Posterior cingulate gyrus (tissue), 11 donors: ENCODE data around the gene WIPI1.
"Not testable (repeated sequence)": the region's sequence is repeated elsewhere in the genome, so short reads cannot be mapped to it uniquely, and the experiment has no call there.

Experiments
- DNase-seq, 10 donors: peaks; one replicate each; pipeline versions ENCODE4 v3.0.0 to v3.0.0-alpha.2; 2020 to 2021; ENCODE audit warnings: mixed read lengths in 3 of 10
- intact Hi-C: fragments of 100-400 bp; cut with DNase I; formaldehyde crosslinking; loops from one replicate; pipeline ENCODE4 v1.15.1; 2023

WIPI1 gene

GRCh38 chr17:68391561-68392268, 65.6 kb downstream of the WIPI1 start:
- peak in 1 of 10 donors; percentile 48 for DNase-seq

GRCh38 chr17:68390888-68391545, 66.3 kb downstream of the WIPI1 start:
- intact Hi-C loops, result no loop called here
- DNase-seq, result peak in 1 of 10 donors; percentile 44

More at GRCh38 chr17:68391561-68392268, 65.6 kb downstream of the WIPI1 start:
- intact Hi-C loops, result no loop called here

GRCh38 chr17:68389041-68389440, 68.3 kb downstream of the WIPI1 start:
- DNase-seq, result peak in 2 of 10 donors; percentile 27 to 40
- intact Hi-C loops, result no loop called here

DNA sequence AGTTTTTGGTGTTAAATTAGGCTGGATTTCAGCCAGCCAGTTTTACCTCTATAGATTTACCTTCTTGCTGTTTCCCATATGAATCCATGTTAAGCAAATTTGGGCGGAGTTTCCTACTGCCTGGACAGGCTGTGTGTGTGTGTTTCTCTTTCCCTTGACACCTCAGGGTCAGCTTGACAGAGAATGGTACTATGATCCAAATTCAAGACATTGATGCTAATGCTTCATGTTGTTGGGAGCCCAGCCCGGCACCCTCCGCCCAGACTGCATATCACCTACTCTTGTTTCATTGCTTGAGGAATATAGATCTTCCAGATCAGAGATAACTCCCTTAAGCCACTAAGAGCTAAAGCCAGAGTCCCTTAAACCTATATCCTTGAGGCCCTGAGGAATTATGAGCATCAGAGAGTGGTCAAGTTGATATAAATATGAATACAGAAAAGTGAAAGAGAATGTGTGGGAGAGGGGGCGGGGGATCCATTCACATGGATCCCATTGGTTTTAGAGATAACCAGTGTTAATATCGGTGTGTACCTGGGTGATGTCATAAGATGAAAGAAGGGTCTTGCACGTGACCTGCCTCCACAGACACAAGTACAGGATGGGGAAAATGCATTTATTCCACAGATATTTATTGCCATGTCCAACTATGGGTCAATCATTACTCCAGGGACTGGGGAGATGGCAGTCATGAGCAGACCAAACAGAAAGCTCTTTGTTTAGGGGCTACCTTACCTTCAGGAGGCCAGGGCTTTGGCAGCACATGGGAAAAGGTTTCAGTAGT, 69.7 kb downstream of the WIPI1 start:
- DNase-seq, result peak in 1 of 10 donors; percentile 50

GRCh38 chr17:68385490-68386215, 71.6 kb downstream of the WIPI1 start:
- intact Hi-C loops, result no loop called here
- peak in 1 of 10 donors; percentile 30 for DNase-seq

More for the DNA sequence above, 69.7 kb downstream of the WIPI1 start:
- intact Hi-C loops, result no loop called here

DNA sequence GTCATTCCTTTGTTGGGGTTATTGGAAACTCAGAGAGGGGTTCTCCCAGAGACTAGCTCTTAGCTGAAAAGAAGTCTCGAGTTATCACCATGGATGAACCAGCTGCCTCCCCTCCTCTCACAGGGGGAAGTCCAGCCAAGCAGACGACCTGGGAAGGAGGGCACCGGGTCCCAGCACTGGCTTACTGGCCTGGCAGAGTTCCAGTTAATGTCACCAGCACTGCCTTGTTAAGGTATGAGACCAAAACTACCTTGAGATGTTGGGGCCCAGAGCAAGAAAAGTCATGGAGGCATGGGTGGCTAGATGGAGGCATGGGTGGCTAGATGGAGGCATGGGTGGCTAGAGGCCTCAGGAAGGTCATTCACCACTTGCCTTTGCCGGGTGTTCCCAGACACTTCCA, 72.4 kb downstream of the WIPI1 start:
- intact Hi-C loops, result no loop called here

DNA sequence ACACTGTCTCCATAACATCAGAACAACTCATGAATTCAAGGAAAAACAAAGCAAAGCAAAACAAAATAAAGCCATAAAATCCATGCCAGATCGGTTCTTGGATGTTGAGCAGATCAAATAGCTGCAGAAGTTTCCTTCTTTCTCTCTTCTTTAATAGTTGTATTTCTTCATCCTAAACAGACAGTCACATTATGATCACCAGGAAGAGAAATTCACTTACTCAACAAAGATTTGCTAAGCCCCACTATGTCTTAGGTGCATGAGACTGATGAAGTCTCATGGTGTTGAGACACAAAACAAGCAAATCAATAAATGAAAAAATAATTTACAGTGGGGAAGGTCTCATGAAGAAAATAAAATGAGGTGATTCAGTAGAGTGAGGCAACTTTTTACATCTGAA, 72.8 kb downstream of the WIPI1 start:
- no peak for DNase-seq
- intact Hi-C loops, result no loop called here

More for the DNA sequence above, 72.4 kb downstream of the WIPI1 start:
- peak in 1 of 10 donors; percentile 34 for DNase-seq

DNA sequence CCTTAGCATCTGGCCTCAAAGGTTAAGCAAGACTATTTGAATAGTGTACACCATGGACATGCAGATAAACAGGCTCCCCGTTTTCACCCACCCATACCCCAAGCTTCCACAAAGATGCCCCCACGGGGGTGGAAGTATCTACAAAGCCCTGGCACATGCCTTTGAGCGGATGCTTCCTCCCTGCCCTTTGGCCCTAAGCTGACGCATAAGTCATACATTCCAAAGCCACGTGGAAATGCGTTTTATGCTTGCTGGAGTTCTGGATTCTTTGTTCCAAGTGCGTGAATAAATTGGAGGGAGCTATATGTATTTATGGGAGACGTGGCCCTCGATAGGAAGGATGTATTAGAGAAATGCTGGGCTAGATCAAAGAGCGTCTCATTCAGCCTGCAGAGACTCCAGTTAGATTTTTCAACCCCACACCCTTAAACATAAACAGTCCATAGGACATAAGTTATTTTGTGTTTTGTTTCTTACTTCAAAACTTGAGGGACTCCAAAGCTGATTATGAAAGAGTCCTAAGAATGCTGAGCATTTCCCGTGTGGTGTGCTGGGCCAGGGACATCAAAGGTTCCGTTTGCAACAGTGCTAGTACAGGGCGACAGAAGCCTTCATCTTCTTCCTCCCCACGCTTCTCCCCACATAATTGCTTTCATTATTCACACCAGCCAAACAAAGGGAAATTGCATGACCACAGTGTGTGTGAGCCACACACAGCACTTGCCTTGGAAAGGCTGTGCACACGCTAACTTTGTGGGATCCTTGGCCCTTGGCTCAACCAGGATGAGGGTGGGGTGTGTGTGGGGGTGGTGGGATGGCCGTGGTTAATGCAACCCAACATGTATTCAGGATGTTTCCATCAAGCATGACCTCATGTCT, 73.6 kb downstream of the WIPI1 start:
- peak in 1 of 10 donors; percentile 20 for DNase-seq
- intact Hi-C loops, result no loop called here

DNA sequence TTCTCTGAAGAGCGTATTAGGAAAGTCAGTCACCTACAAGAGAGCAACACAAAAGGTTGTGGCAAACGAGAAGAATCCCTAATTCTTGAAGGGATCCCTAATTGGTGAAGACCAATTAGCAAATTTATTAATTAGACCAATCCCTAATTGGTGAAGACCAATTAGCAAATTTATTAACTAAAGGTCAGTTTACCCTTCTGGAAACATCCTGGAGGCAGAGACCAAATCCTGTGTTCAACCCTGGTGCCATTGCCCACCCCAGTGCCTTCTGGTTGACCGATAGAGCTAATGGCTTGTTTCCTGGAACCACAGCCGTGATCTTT, 74.2 kb downstream of the WIPI1 start:
- no peak for DNase-seq
- intact Hi-C loops, result no loop called here

DNA sequence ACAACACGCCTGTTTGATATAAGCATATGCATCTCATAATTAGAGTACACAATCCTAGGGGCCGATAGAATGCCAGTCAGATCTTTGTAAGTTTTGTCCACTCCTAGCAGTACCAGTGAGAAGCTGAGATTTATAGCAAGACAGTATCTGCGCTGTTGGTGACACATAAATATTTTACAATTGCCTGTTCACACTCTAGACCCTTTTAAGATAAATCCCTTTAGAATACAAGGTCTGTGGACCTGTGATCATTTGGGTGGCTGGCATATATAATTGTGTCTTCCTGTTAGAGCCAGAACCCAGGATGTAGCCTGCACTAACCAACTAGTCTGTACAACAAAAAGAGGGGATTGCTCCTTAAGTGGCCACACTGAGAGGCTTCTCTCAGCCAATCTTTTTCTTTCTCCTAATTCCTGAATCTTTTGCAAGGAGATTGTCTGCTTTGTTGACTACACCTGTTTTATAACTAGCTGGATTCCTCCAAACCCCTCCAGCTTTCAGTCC, 74.7 kb downstream of the WIPI1 start:
- no peak for DNase-seq
- intact Hi-C loops, result no loop called here

DNA sequence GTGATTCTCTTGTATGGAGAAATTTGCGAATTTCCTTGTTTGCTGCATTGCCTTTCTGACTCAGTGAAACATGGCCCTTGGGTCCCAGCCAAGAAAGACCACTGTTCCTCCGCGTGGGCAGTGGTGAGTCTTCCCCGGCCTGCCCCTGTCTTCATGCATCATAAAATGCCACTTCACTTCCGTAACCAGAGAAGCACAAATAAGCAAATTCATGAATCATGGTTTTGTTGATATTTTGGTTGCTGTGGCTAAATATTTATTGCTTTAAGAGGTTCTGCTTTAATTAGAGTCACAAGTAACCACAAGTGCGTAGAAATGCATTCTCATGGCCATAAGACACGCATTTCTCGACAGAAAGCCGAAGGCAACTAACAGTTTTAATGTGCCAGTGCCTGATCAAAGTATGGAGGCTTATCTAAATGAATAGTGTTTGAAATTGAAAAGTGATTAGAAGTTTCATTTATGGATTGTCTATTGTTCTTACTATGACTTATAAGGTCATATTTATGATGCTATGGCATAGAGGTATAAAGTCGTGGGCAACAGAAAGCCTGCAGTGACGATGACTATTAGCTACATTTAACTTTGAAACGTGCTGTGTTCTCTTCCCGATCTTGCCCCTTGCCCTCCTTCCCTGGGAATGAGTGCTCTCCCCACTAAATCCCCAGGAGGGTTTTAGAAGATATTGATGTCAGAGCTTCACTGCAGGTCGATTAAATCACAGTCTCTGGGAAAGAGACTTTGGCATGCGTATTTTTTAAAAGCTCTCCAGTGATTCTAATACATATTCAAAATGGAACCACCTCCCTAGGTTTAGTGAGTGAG, 76.0 kb downstream of the WIPI1 start:
- peak in 2 of 10 donors; percentile 31 to 38 for DNase-seq
- intact Hi-C loops, result no loop called here

GRCh38 chr17:68379692-68380677, 77.3 kb downstream of the WIPI1 start:
- DNase-seq, result peak in 1 of 10 donors; percentile 12
- intact Hi-C loops, result no loop called here

DNA sequence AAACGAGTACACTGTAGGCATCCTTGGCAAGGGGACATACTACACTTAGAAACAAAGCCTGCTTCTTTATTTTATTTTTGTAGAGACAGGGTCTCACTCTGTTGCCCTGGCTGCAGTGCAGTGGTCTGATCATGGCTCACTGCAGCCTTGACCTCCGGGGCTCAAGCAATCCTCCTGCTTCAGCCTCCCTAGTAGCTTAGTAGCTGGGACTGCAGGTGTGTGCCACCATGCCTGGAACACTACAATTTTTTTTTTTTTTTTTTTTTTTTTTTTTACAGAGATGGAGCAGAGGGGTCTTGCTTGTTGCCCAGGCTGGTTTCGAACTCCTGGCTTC, 78.2 kb downstream of the WIPI1 start:
- intact Hi-C loops, result no loop called here
- peak in 1 of 10 donors; percentile 8 for DNase-seq

GRCh38 chr17:68378268-68379176, 78.8 kb downstream of the WIPI1 start:
- intact Hi-C loops, result no loop called here
- peak in 9 of 10 donors; percentile 13 to 81 (median 34) for DNase-seq

GRCh38 chr17:68377771-68378267, 79.5 kb downstream of the WIPI1 start:
- DNase-seq, result peak in 1 of 10 donors; percentile 58

GRCh38 chr17:68376178-68376577, 81.1 kb downstream of the WIPI1 start:
- DNase-seq, result peak in 1 of 10 donors; percentile 20
- intact Hi-C loops, result not testable (repeated sequence)

More at GRCh38 chr17:68377771-68378267, 79.5 kb downstream of the WIPI1 start:
- intact Hi-C loops, result no loop called here
